H9 (cell line): ENCODE measurements around the gene OR4N2. TPM values are rescaled to one million over a fixed set of nuclear protein-coding genes. Genes with fewer than 3 reads are reported as not detected.

Experiments
- DNase-seq: peaks from one replicate; pipeline ENCODE4 v3.0.0-alpha.2; 2017
- H2AFZ ChIP-seq: one replicate; pipeline ENCODE4 v1.6.1; 2013; ENCODE audit warnings: mild to moderate bottlenecking, low read length, control low read depth, moderate library complexity
- H2AK5ac ChIP-seq: 2 replicates; pipeline ENCODE4 v1.6.1; 2013; ENCODE audit warnings: low read length, control low read depth, mixed read lengths; ENCODE audit not compliant: insufficient read length
- H2BK120ac ChIP-seq: one replicate; pipeline ENCODE4 v1.6.1; 2013; ENCODE audit warnings: low read depth, mild to moderate bottlenecking, low read length, control low read depth, inconsistent platforms; ENCODE audit not compliant: poor library complexity, severe bottlenecking
- H2BK12ac ChIP-seq: 2 replicates; pipeline ENCODE4 v1.6.1; 2013; ENCODE audit warnings: low read length, control low read depth, mixed read lengths, low read depth; ENCODE audit not compliant: insufficient read length
- H2BK15ac ChIP-seq: 2 replicates; pipeline ENCODE4 v1.6.1; 2013; ENCODE audit warnings: low read depth, low read length, control low read depth
- H2BK20ac ChIP-seq: one replicate; pipeline ENCODE4 v1.6.1; 2013; ENCODE audit warnings: low read depth, mild to moderate bottlenecking, low read length, control low read depth, inconsistent platforms; ENCODE audit not compliant: poor library complexity, severe bottlenecking
- H2BK5ac ChIP-seq: 2 replicates; pipeline ENCODE4 v1.6.1; 2013; ENCODE audit warnings: low read length, control low read depth, mixed read lengths; ENCODE audit not compliant: insufficient read length
- H3K14ac ChIP-seq: 2 replicates; pipeline ENCODE4 v1.6.1; 2013; ENCODE audit warnings: low read length, control low read depth; ENCODE audit not compliant: insufficient read depth
- H3K18ac ChIP-seq: 2 replicates; pipeline ENCODE4 v1.6.1; 2013; ENCODE audit warnings: low read depth, mild to moderate bottlenecking, mixed read lengths, low read length, control low read depth; ENCODE audit not compliant: insufficient read length
- H3K23ac ChIP-seq: 2 replicates; pipeline ENCODE4 v1.6.1; 2013; ENCODE audit warnings: low read length, control low read depth, mixed read lengths, low read depth; ENCODE audit not compliant: insufficient read length
- H3K23me2 ChIP-seq: 2 replicates; pipeline ENCODE4 v1.6.1; 2013; ENCODE audit warnings: low read depth, mild to moderate bottlenecking, mixed read lengths, low read length, control low read depth; ENCODE audit not compliant: insufficient read length, poor library complexity, severe bottlenecking
- H3K27ac ChIP-seq: 2 replicates; pipeline ENCODE4 v1.5.1; 2013; ENCODE audit warnings: low read length, control low read depth, mixed read lengths, low read depth; ENCODE audit not compliant: insufficient read length
- H3K27me3 ChIP-seq: 2 replicates; pipeline ENCODE4 v1.6.1; 2013; ENCODE audit warnings: low read length, control low read depth, inconsistent platforms; ENCODE audit not compliant: insufficient read depth
- H3K4ac ChIP-seq: 2 replicates; pipeline ENCODE4 v1.6.1; 2013; ENCODE audit warnings: low read depth, mild to moderate bottlenecking, control low read depth, inconsistent platforms, low read length, moderate library complexity
- H3K4me1 ChIP-seq: 2 replicates; pipeline ENCODE4 v1.6.1; 2013; ENCODE audit warnings: low read length, control low read depth, inconsistent platforms; ENCODE audit not compliant: insufficient read depth
- H3K4me2 ChIP-seq: 2 replicates; pipeline ENCODE4 v1.6.1; 2013; ENCODE audit warnings: low read length, control low read depth, mixed read lengths; ENCODE audit not compliant: insufficient read length, insufficient read depth
- H3K56ac ChIP-seq: 2 replicates; pipeline ENCODE4 v1.6.1; 2013; ENCODE audit warnings: low read depth, mild to moderate bottlenecking, mixed read lengths, low read length, control low read depth; ENCODE audit not compliant: insufficient read length
- H3K79me1 ChIP-seq: 2 replicates; pipeline ENCODE4 v1.6.1; 2013; ENCODE audit warnings: low read depth, mild to moderate bottlenecking, moderate library complexity, low read length, control low read depth, inconsistent platforms; ENCODE audit not compliant: insufficient read depth, poor library complexity, severe bottlenecking
- H3K79me2 ChIP-seq: 2 replicates; pipeline ENCODE4 v1.6.1; 2013; ENCODE audit warnings: low read length, control low read depth, inconsistent platforms; ENCODE audit not compliant: insufficient read depth
- H3K9ac ChIP-seq: 2 replicates; pipeline ENCODE4 v1.6.1; 2013; ENCODE audit warnings: low read length, control low read depth, mixed read lengths; ENCODE audit not compliant: insufficient read length; ENCODE audit errors: extremely low read depth
- H3K9me3 ChIP-seq: one replicate; pipeline ENCODE4 v1.6.1; 2013; ENCODE audit warnings: low read depth, low read length, inconsistent platforms; ENCODE audit not compliant: control insufficient read depth
- H3T11ph ChIP-seq: one replicate; pipeline ENCODE4 v1.6.1; 2013; ENCODE audit warnings: mild to moderate bottlenecking, low read length, control low read depth, inconsistent platforms
- H4K20me1 ChIP-seq: one replicate; pipeline ENCODE4 v1.6.1; 2013; ENCODE audit not compliant: control insufficient read depth, insufficient read length, insufficient read depth
- H4K5ac ChIP-seq: 2 replicates; pipeline ENCODE4 v1.6.1; 2013; ENCODE audit warnings: low read depth, mild to moderate bottlenecking, mixed read lengths, low read length, control low read depth; ENCODE audit not compliant: insufficient read length
- H4K8ac ChIP-seq: replicated peaks from 2 replicates; pipeline ENCODE4 v1.6.1; 2013; ENCODE audit warnings: low read length, control low read depth, mixed read lengths, low read depth; ENCODE audit not compliant: insufficient read length
- H4K91ac ChIP-seq: 2 replicates; pipeline ENCODE4 v1.6.1; 2013; ENCODE audit warnings: low read depth, mild to moderate bottlenecking, moderate library complexity, mixed read lengths, low read length, control low read depth; ENCODE audit not compliant: insufficient read length
- H3K27ac Mint-ChIP-seq, 3 experiments: 2 replicates in 2 of 3; 3 replicates in 1 of 3; pipeline ENCODE4 v1.8.0; 2020 to 2021; ENCODE audit warnings: mixed read lengths in 3 of 3, mild to moderate bottlenecking in 1 of 3, moderate library complexity in 1 of 3
- H3K27me3 Mint-ChIP-seq: 2 replicates; pipeline ENCODE4 v1.8.0; 2021; ENCODE audit warnings: low read depth, mild to moderate bottlenecking, moderate library complexity, mixed read lengths
- H3K36me3 Mint-ChIP-seq, 3 experiments: 2 replicates in 2 of 3; 3 replicates in 1 of 3; pipeline ENCODE4 v1.8.0; 2020 to 2021; ENCODE audit warnings: low read depth in 3 of 3, mixed read lengths in 3 of 3; ENCODE audit not compliant: insufficient read depth in 1 of 3
- H3K4me1 Mint-ChIP-seq, 2 experiments: 2 replicates each; pipeline ENCODE4 v1.8.0; 2020; ENCODE audit warnings: mixed read lengths in 2 of 2
- H3K4me3 Mint-ChIP-seq, 2 experiments: 2 replicates in 1 of 2; 3 replicates in 1 of 2; pipeline ENCODE4 v1.8.0; 2020 to 2021; ENCODE audit warnings: mild to moderate bottlenecking in 2 of 2, mixed read lengths in 2 of 2, moderate library complexity in 1 of 2
- H3K9me3 Mint-ChIP-seq, 2 experiments: 2 replicates in 1 of 2; 3 replicates in 1 of 2; pipeline ENCODE4 v1.8.0; 2020; ENCODE audit warnings: mild to moderate bottlenecking in 2 of 2, mixed read lengths in 2 of 2, moderate library complexity in 1 of 2
- CTCF ChIP-seq: fragments of 200-600 bp; sonication (generic); conservative IDR thresholded peaks from 3 replicates; pipeline ENCODE4 v1.8.0; 2021; ENCODE audit warnings: antibody characterized with exemption, mild to moderate bottlenecking
- WGBS: extraction: QIAGEN DNeasy Blood & Tissue Kit; methylation state at CpG from one replicate; pipeline ENCODE4 v1.1.7; 2013; ENCODE audit warnings: missing lambda C conversion rate, low lambda C conversion rate, mixed read lengths; ENCODE audit not compliant: insufficient read length; ENCODE audit errors: extremely low coverage; 5-methylcytosine and 5-hydroxymethylcytosine counted together
- total RNA-seq: library from RNA; stranded (reverse); gene quantifications from 2 replicates; pipeline ENCODE4 v1.2.1, GENCODE V29; 2021

Gene OR4N2
- total RNA-seq, 1 experiment from 2014 or later: not detected

GRCh38 chr14:19799880-19800279, 3.7 kb upstream of the OR4N2 start:
- H2BK20ac ChIP-seq: no peak overlapping the region
- H3K27me3 Mint-ChIP-seq: no peaks in the 10 kb centered on the region
- H3K9ac ChIP-seq: no peak overlapping the region
- H3K36me3 Mint-ChIP-seq: peaks cover 3 to 20% (median 9%) of the 10 kb centered on the region in 3 experiments; a peak in 6 of 7 replicates
- peaks cover 2% of the 10 kb centered on the region for H3K23me2 ChIP-seq
- H3K4me3 Mint-ChIP-seq: no peak overlapping the region
- H3K56ac ChIP-seq: no peak overlapping the region
- no peak overlapping the region for H3K4me2 ChIP-seq
- H3K9me3 Mint-ChIP-seq: peaks cover 6 to 15% of the 10 kb centered on the region in 2 experiments
- no peak overlapping the region for H3K27ac Mint-ChIP-seq
- H3K4ac ChIP-seq: no peak overlapping the region
- H3K4me1 Mint-ChIP-seq: no peaks in the 10 kb centered on the region
- H2BK15ac ChIP-seq: no peak overlapping the region
- no peak overlapping the region for H3T11ph ChIP-seq
- no peak overlapping the region for H3K18ac ChIP-seq
- TF ChIP-seq CTCF: no peak
- DNase-seq: no peak
- H3K9me3 ChIP-seq: peaks cover 92% of the 10 kb centered on the region
- no peak overlapping the region for H3K27ac ChIP-seq
- no peak overlapping the region for H3K14ac ChIP-seq
- H3K27me3 ChIP-seq: no peaks in the 10 kb centered on the region
- no peak overlapping the region for H2BK12ac ChIP-seq
- H2AFZ ChIP-seq: no peak overlapping the region
- no peaks in the 10 kb centered on the region for H3K4me1 ChIP-seq
- H3K79me1 ChIP-seq: no peaks in the 10 kb centered on the region
- no peak overlapping the region for H4K91ac ChIP-seq
- H3K79me2 ChIP-seq: no peaks in the 10 kb centered on the region
- H4K5ac ChIP-seq: no peak overlapping the region
- H2BK120ac ChIP-seq: no peak overlapping the region
- H2AK5ac ChIP-seq: no peak overlapping the region
- H4K20me1 ChIP-seq: no peaks in the 10 kb centered on the region
- no CpG with 5 or more reads among the region's 5 CpGs for WGBS
- H4K8ac ChIP-seq: no peak overlapping the region
- no peak overlapping the region for H3K23ac ChIP-seq
- H2BK5ac ChIP-seq: no peak overlapping the region
